Fibroblast of lung (primary cell): ENCODE measurements around the gene FHL5. TPM values are rescaled to one million over a fixed set of nuclear protein-coding genes. Genes with fewer than 3 reads are reported as not detected.
"Not testable (repeated sequence)": the region's sequence is repeated elsewhere in the genome, so short reads cannot be mapped to it uniquely, and the experiment has no call there.

Experiments used
- DNase-seq, 2 donors: peaks; one replicate each; pipeline versions ENCODE4 v3.0.0 to v3.0.0-alpha.2; 2010; ENCODE audit warnings: low read depth in 2 of 2
- H2AFZ ChIP-seq: 2 replicates; pipeline ENCODE4 v1.5.1; 2012; ENCODE audit warnings: low read length, control low read depth, inconsistent platforms
- H3K27ac ChIP-seq: 2 replicates; pipeline ENCODE4 v1.5.1; 2011; ENCODE audit warnings: low read length, control low read depth; ENCODE audit not compliant: insufficient read depth
- H3K27me3 ChIP-seq: 2 replicates; pipeline ENCODE4 v1.5.1; 2011; ENCODE audit warnings: mild to moderate bottlenecking, low read length; ENCODE audit not compliant: control insufficient read depth, insufficient read depth
- H3K36me3 ChIP-seq: 2 replicates; pipeline ENCODE4 v1.5.1; 2011; ENCODE audit warnings: low read length; ENCODE audit not compliant: control insufficient read depth, insufficient read depth
- H3K4me1 ChIP-seq: 2 replicates; pipeline ENCODE4 v1.5.1; 2011; ENCODE audit warnings: low read length; ENCODE audit not compliant: control insufficient read depth, insufficient read depth; ENCODE audit errors: extremely low read depth
- H3K4me2 ChIP-seq: 2 replicates; pipeline ENCODE4 v1.5.1; 2011; ENCODE audit warnings: low read length, control low read depth; ENCODE audit not compliant: insufficient read depth; ENCODE audit errors: extremely low read depth
- H3K4me3 ChIP-seq, 4 experiments: fragments of 200-600 bp in 1 of 4; sonication (generic) in 1 of 4; replicated peaks in 1 of 4; 2 replicates each; pipeline ENCODE4 v1.5.1; 2011 to 2016; ENCODE audit warnings: low read length in 4 of 4, low read depth in 3 of 4, mild to moderate bottlenecking in 3 of 4, control low read depth in 2 of 4, inconsistent platforms in 1 of 4, mixed read lengths in 1 of 4; ENCODE audit not compliant: insufficient read depth in 1 of 4; ENCODE audit errors: control extremely low read depth in 1 of 4
- H3K79me2 ChIP-seq: 2 replicates; pipeline ENCODE4 v1.5.1; 2012; ENCODE audit warnings: mild to moderate bottlenecking, low read length, inconsistent platforms; ENCODE audit not compliant: control insufficient read depth, insufficient read depth
- H3K9ac ChIP-seq: 2 replicates; pipeline ENCODE4 v1.5.1; 2011; ENCODE audit warnings: mild to moderate bottlenecking, low read length, control low read depth; ENCODE audit not compliant: insufficient read depth
- H3K9me3 ChIP-seq: 2 replicates; pipeline ENCODE4 v1.5.1; 2012; ENCODE audit warnings: low read depth, low read length; ENCODE audit not compliant: control insufficient read depth, insufficient read depth
- H4K20me1 ChIP-seq: 2 replicates; pipeline ENCODE4 v1.5.1; 2011; ENCODE audit warnings: low read length; ENCODE audit not compliant: control insufficient read depth, insufficient read depth; ENCODE audit errors: extremely low read depth
- CTCF ChIP-seq, 2 donors: IDR thresholded peaks in 1 of 2; conservative IDR thresholded peaks in 1 of 2; 1 replicate in 1 of 2; 2 replicates in 1 of 2; pipeline ENCODE4 v1.5.1; 2011 to 2012; ENCODE audit warnings: low read length in 2 of 2, control low read depth in 1 of 2, inconsistent platforms in 1 of 2, low read depth in 1 of 2, mild to moderate bottlenecking in 1 of 2
- EZH2 ChIP-seq: IDR thresholded peaks from 2 replicates; pipeline ENCODE4 v1.5.1; 2012; ENCODE audit warnings: low read length, control low read depth, mild to moderate bottlenecking; ENCODE audit errors: missing control alignments
- polyA plus RNA-seq, 2 donors: library from polyadenylated mRNA; depleted of rRNA in 1 of 2; stranded (reverse) in 1 of 2; unstranded in 1 of 2; fragments of >200 nt; gene quantifications; 2 replicates each; pipeline ENCODE4 v1.2.1, GENCODE V29; 2011 to 2012; ENCODE audit warnings: missing spikeins in 1 of 2
- total RNA-seq: library from RNA; depleted of rRNA; stranded (reverse); fragments of >200 nt; gene quantifications from 2 replicates; pipeline ENCODE4 v1.2.1, GENCODE V29; 2014

FHL5 gene
- total and polyA plus RNA-seq, 2 donors (not counting 1 experiment from before 2014, with no cell fraction given): 0.03 TPM; not detected in 1

- Histone ChIP-seq H4K20me1 (no peaks in the 10 kb centered on the region), H3K27ac (no peak overlapping the region), H3K27me3 (no peaks in the 10 kb centered on the region), H3K9me3 (no peaks in the 10 kb centered on the region), H3K4me3 (no peak overlapping the region), H3K79me2 (no peaks in the 10 kb centered on the region), H2AFZ (no peak overlapping the region), H3K9ac (no peak overlapping the region), H3K4me2 (no peak overlapping the region), H3K4me1 (no peaks in the 10 kb centered on the region), H3K36me3 (peaks cover 5% of the 10 kb centered on the region)
- DNase-seq: no peak
- TF ChIP-seq EZH2 (no peak), CTCF (conservative IDR thresholded peaks at IDR 0.05 in 1 of 2, IDR thresholded peaks at IDR 0.05 in 1 of 2; ENCODE audit: low read depth in 1 of 2, low read length in 2 of 2) (no peak)
Observed at GRCh38 chr6:96545882-96546281, 17.0 kb upstream of the FHL5 start.

- H3K4me3 ChIP-seq: no peak overlapping the region
- H3K36me3 ChIP-seq: peaks cover 3% of the 10 kb centered on the region
- no peak overlapping the region for H3K4me2 ChIP-seq
- no peak for DNase-seq
- H3K27me3 ChIP-seq: no peaks in the 10 kb centered on the region
- no peak overlapping the region for H2AFZ ChIP-seq
- no peaks in the 10 kb centered on the region for H3K9me3 ChIP-seq
- no peak overlapping the region for H3K9ac ChIP-seq
- no peaks in the 10 kb centered on the region for H3K4me1 ChIP-seq
- H3K79me2 ChIP-seq: no peaks in the 10 kb centered on the region
- H4K20me1 ChIP-seq: no peaks in the 10 kb centered on the region
- no peak overlapping the region for H3K27ac ChIP-seq
- TF ChIP-seq CTCF (conservative IDR thresholded peaks at IDR 0.05 in 1 of 2, IDR thresholded peaks at IDR 0.05 in 1 of 2; ENCODE audit: low read depth in 1 of 2, low read length in 2 of 2) (no peak), EZH2 (no peak)
Observed at GRCh38 chr6:96547654-96548053, 15.3 kb upstream of the FHL5 start.

GRCh38 chr6:96554558-96554957 is 8.4 kb upstream of the FHL5 start:
- Histone ChIP-seq H3K4me1 (no peaks in the 10 kb centered on the region), H3K4me2 (no peak overlapping the region), H3K9ac (no peak overlapping the region), H2AFZ (no peak overlapping the region), H3K27me3 (no peaks in the 10 kb centered on the region), H3K36me3 (peaks cover 1% of the 10 kb centered on the region), H3K9me3 (no peaks in the 10 kb centered on the region), H3K4me3 (no peak overlapping the region), H4K20me1 (no peaks in the 10 kb centered on the region), H3K27ac (no peak overlapping the region), H3K79me2 (no peaks in the 10 kb centered on the region)
- TF ChIP-seq CTCF (conservative IDR thresholded peaks at IDR 0.05 in 1 of 2, IDR thresholded peaks at IDR 0.05 in 1 of 2; ENCODE audit: low read depth in 1 of 2, low read length in 2 of 2): no peak
- no peak for TF ChIP-seq EZH2
- no peak for DNase-seq

- H3K36me3 ChIP-seq, H4K20me1 ChIP-seq, H3K79me2 ChIP-seq, H3K27ac ChIP-seq, H3K9me3 ChIP-seq, H2AFZ ChIP-seq, H3K4me3 ChIP-seq, H3K27me3 ChIP-seq, H3K4me2 ChIP-seq, H3K4me1 ChIP-seq, DNase-seq, H3K9ac ChIP-seq: not testable (repeated sequence)
Observed at GRCh38 chr6:96559740-96560139, 3.2 kb upstream of the FHL5 start.
